ENCODE measurements around the gene VPS52.

VPS52 gene

DNA sequence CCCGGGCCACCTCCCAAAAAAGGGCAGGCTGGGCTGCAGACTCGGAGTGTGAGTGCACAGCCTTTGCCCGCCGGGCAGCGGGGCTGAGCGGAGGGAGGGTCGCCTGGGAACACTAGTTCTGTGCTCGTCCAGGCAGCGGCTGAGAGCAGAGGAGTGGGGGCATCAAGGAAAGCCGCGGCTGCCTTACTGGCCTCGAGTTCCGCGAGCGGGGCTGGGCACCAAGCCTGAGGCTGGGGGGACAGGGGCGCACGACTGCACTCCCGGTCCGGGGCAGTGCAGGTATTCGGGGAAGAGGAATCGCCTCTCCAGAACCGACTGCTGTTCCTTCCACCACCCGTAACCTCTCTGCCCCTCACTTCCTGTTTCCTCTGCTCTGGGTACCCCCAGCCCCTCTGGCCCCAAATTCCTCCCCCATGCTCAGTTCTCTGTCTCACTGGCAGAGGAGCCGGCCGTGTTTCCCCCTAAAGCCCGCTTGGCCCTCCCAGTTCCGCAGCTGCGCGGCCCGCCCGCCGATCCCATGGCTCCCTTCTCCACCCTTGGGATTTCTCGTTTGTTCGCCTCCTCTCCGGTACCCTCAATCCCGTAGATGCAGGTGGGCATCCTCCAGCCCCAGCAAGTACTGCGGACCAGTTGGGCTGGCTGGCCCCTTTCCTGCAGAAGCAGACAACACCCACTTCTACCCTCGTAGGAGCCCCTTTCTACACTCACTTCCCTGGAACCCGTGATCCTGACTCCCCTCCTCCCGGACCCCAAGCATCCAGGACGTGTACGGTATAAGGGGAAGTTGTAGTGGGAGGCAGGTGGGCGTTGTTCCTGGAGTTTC is 58.3 kb downstream of the VPS52 start:
- Histone ChIP-seq H3K9ac (no peak overlapping the region), H3K79me2 (no peaks in the 10 kb centered on the region), H3K9me3 (ENCODE audit: control insufficient read depth, low read length) (no peaks in the 10 kb centered on the region), H3K4me3 (ENCODE audit: low read depth, low read length) (peak overlapping the region; percentile 43), H3K27me3 (ENCODE audit: control insufficient read depth, insufficient read depth, low read length) (no peaks in the 10 kb centered on the region), H3K4me1 (peaks cover 9% of the 10 kb centered on the region), H2AFZ (peak overlapping the region; percentile 71), H3K27ac (no peak overlapping the region), H3K4me2 (ENCODE audit: low read length) (peak overlapping the region; percentile 86), H3K36me3 (ENCODE audit: control insufficient read depth, insufficient read depth, low read length) (no peaks in the 10 kb centered on the region)
- TF ChIP-seq, protein P1, sequence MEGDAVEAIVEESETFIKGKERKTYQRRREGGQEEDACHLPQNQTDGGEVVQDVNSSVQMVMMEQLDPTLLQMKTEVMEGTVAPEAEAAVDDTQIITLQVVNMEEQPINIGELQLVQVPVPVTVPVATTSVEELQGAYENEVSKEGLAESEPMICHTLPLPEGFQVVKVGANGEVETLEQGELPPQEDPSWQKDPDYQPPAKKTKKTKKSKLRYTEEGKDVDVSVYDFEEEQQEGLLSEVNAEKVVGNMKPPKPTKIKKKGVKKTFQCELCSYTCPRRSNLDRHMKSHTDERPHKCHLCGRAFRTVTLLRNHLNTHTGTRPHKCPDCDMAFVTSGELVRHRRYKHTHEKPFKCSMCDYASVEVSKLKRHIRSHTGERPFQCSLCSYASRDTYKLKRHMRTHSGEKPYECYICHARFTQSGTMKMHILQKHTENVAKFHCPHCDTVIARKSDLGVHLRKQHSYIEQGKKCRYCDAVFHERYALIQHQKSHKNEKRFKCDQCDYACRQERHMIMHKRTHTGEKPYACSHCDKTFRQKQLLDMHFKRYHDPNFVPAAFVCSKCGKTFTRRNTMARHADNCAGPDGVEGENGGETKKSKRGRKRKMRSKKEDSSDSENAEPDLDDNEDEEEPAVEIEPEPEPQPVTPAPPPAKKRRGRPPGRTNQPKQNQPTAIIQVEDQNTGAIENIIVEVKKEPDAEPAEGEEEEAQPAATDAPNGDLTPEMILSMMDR (IDR thresholded peaks at IDR 0.05) = no peak

- H3K9ac ChIP-seq = no peak overlapping the region
- H3K4me3 ChIP-seq (ENCODE audit: low read depth, low read length) = peak overlapping the region; percentile 43
- H3K27me3 ChIP-seq (ENCODE audit: control insufficient read depth, insufficient read depth, low read length) = no peaks in the 10 kb centered on the region
- TF ChIP-seq, protein P1 (IDR thresholded peaks at IDR 0.05) = no peak
- H3K79me2 ChIP-seq = no peaks in the 10 kb centered on the region
- no peaks in the 10 kb centered on the region for H3K9me3 ChIP-seq (ENCODE audit: control insufficient read depth, low read length)
- peak overlapping the region; percentile 71 for H2AFZ ChIP-seq
- peaks cover 9% of the 10 kb centered on the region for H3K4me1 ChIP-seq
- H3K36me3 ChIP-seq (ENCODE audit: control insufficient read depth, insufficient read depth, low read length) = no peaks in the 10 kb centered on the region
- H3K4me2 ChIP-seq (ENCODE audit: low read length) = peak overlapping the region; percentile 86
- H3K27ac ChIP-seq = peak overlapping the region; percentile 25
Observed at GRCh38 chr6:33212857-33213165, 58.9 kb downstream of the VPS52 start.

GRCh38 chr6:33211666-33212422 is 59.8 kb downstream of the VPS52 start:
- Histone ChIP-seq H3K79me2 (no peaks in the 10 kb centered on the region), H3K9ac (no peak overlapping the region), H3K4me2 (ENCODE audit: low read length) (no peak overlapping the region), H3K36me3 (ENCODE audit: control insufficient read depth, insufficient read depth, low read length) (no peaks in the 10 kb centered on the region), H3K4me1 (peaks cover 9% of the 10 kb centered on the region), H3K4me3 (ENCODE audit: low read depth, low read length) (no peak overlapping the region), H2AFZ (no peak overlapping the region), H3K27ac (no peak overlapping the region), H3K9me3 (ENCODE audit: control insufficient read depth, low read length) (no peaks in the 10 kb centered on the region), H3K27me3 (ENCODE audit: control insufficient read depth, insufficient read depth, low read length) (no peaks in the 10 kb centered on the region)
- TF ChIP-seq, protein P1 (IDR thresholded peaks at IDR 0.05) = no peak

DNA sequence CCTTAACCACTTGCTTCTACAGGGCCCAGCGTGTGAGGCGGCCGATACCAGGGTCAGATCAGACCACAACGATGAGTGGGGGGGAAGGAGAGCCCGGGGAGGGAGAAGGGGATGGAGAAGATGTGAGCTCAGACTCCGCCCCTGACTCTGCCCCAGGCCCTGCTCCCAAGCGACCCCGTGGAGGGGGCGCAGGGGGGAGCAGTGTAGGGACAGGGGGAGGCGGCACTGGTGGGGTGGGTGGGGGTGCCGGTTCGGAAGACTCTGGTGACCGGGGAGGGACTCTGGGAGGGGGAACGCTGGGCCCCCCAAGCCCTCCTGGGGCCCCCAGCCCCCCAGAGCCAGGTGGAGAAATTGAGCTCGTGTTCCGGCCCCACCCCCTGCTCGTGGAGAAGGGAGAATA is 60.5 kb downstream of the VPS52 start:
- H3K4me1 ChIP-seq = peaks cover 10% of the 10 kb centered on the region

More for the DNA sequence above, 60.5 kb downstream of the VPS52 start:
- H3K9me3 ChIP-seq (ENCODE audit: control insufficient read depth, low read length) = no peaks in the 10 kb centered on the region
- H3K9ac ChIP-seq = no peak overlapping the region
- TF ChIP-seq, protein P1 (IDR thresholded peaks at IDR 0.05) = no peak
- H3K4me2 ChIP-seq (ENCODE audit: low read length) = no peak overlapping the region
- no peak overlapping the region for H3K27ac ChIP-seq
- H3K4me3 ChIP-seq (ENCODE audit: low read depth, low read length) = no peak overlapping the region
- H2AFZ ChIP-seq = no peak overlapping the region
- no peaks in the 10 kb centered on the region for H3K79me2 ChIP-seq
- no peaks in the 10 kb centered on the region for H3K27me3 ChIP-seq (ENCODE audit: control insufficient read depth, insufficient read depth, low read length)
- H3K36me3 ChIP-seq (ENCODE audit: control insufficient read depth, insufficient read depth, low read length) = no peaks in the 10 kb centered on the region

Data from parathyroid adenoma (tissue), 2 donors.